Pulmonary artery endothelial cell (primary cell): ENCODE results near the gene TBX15. TPM values are rescaled to one million over a fixed set of nuclear protein-coding genes. Genes with fewer than 3 reads are reported as not detected.

Source experiments
- DNase-seq: peaks from one replicate; pipeline ENCODE4 v3.0.0-alpha.2; 2011; ENCODE audit warnings: low read depth, low spot score
- total RNA-seq: library from RNA; depleted of rRNA; stranded (reverse); fragments of >200 nt; gene quantifications from 2 replicates; pipeline ENCODE4 v1.2.3, GENCODE V29; 2014

The TBX15 gene
- 0.04 TPM in 1 of 2 replicates, not detected in the other for total RNA-seq

GRCh38 chr1:118988186-118989005 is at the start of gene TBX15:
Gene TBX15 (minus strand): TSS chr1:118988343. CDS start chr1:118987795, 548 bp downstream.
- DNase-seq: no peak

- no peak for DNase-seq
Observed at GRCh38 chr1:119034359-119034758, 46.2 kb upstream of the TBX15 start.

GRCh38 chr1:119032986-119033385 is 44.8 kb upstream of the TBX15 start:
- DNase-seq: no peak

- DNase-seq: no peak
Observed at GRCh38 chr1:119027759-119028158, 39.6 kb upstream of the TBX15 start.

GRCh38 chr1:119026956-119027355 is 38.8 kb upstream of the TBX15 start:
- no peak for DNase-seq

GRCh38 chr1:119015547-119015946 is 27.4 kb upstream of the TBX15 start:
- no peak for DNase-seq

- DNase-seq: no peak
Observed at GRCh38 chr1:119012383-119012782, 24.2 kb upstream of the TBX15 start.

- DNase-seq: no peak
Observed at GRCh38 chr1:119011706-119012105, 23.6 kb upstream of the TBX15 start.

GRCh38 chr1:119011116-119011515 is 23.0 kb upstream of the TBX15 start:
- DNase-seq: no peak

GRCh38 chr1:119010201-119010600 is 22.1 kb upstream of the TBX15 start:
- no peak for DNase-seq

GRCh38 chr1:119009312-119009655 is 21.1 kb upstream of the TBX15 start:
- DNase-seq: no peak

GRCh38 chr1:119008483-119009311 is 20.6 kb upstream of the TBX15 start:
- DNase-seq: peak; percentile 35

GRCh38 chr1:119007670-119008482 is 19.7 kb upstream of the TBX15 start:
- DNase-seq: no peak

GRCh38 chr1:119007339-119007669 is 19.2 kb upstream of the TBX15 start:
- no peak for DNase-seq

GRCh38 chr1:119006406-119007279 is 18.5 kb upstream of the TBX15 start:
- no peak for DNase-seq

- no peak for DNase-seq
Observed at GRCh38 chr1:119005724-119006405, 17.7 kb upstream of the TBX15 start.

GRCh38 chr1:119004781-119005180 is 16.6 kb upstream of the TBX15 start:
- no peak for DNase-seq

- no peak for DNase-seq
Observed at GRCh38 chr1:119004129-119004527, 16.0 kb upstream of the TBX15 start.

GRCh38 chr1:119003413-119004128 is 15.4 kb upstream of the TBX15 start:
- DNase-seq: no peak
